A549 (cell line): ENCODE results near the gene CCDC187.

Experiments
- CEBPB ChIP-seq, 2 experiments: fragments of >200 bp in 1 of 2; sonication (Bioruptor Twin) in 1 of 2; formaldehyde crosslinking in 1 of 2; IDR thresholded peaks; 2 replicates each; pipeline ENCODE4 v1.6.1; 2012 to 2016
- CHD2 ChIP-seq: fragments of 150-350 bp; IDR thresholded peaks from 2 replicates; pipeline ENCODE4 v1.6.1; 2014; ENCODE audit warnings: low read length; ENCODE audit not compliant: partially characterized antibody
- CHD4 ChIP-seq: fragments of 200-600 bp; sonication (generic); IDR thresholded peaks from 2 replicates; pipeline ENCODE4 v1.6.1; 2016; ENCODE audit warnings: antibody characterized with exemption, mild to moderate bottlenecking, borderline replicate concordance
- CTCF ChIP-seq: fragments of >200 bp; sonication (Bioruptor Twin); formaldehyde crosslinking; IDR thresholded peaks from 3 replicates; pipeline ENCODE4 v1.5.1; 2016
- EHF ChIP-seq: fragments of 250-450 bp; sonication (Bioruptor Pico); IDR thresholded peaks from 2 replicates; pipeline ENCODE4 v1.5.0; 2020; ENCODE audit warnings: mild to moderate bottlenecking
- ELK1 ChIP-seq: fragments of 150-350 bp; IDR thresholded peaks from 2 replicates; pipeline ENCODE4 v1.6.1; 2014; ENCODE audit warnings: low read depth, mild to moderate bottlenecking, low read length
- EP300 ChIP-seq, 2 experiments: fragments of >200 bp; sonication (Bioruptor Twin); formaldehyde crosslinking; IDR thresholded peaks; 2 replicates in 1 of 2; 3 replicates in 1 of 2; pipeline ENCODE4 v1.6.1; 2016 to 2017
- MAFK ChIP-seq: fragments of 450-650 bp; IDR thresholded peaks from 2 replicates; pipeline ENCODE4 v1.6.1; 2014; ENCODE audit not compliant: partially characterized antibody
- NFE2L2 ChIP-seq: fragments of 150-350 bp; conservative IDR thresholded peaks from 2 replicates; pipeline ENCODE4 v1.6.1; 2014; ENCODE audit warnings: low read length
- NPAS2 ChIP-seq: fragments of 250-450 bp; sonication (Bioruptor Pico); IDR thresholded peaks from 2 replicates; pipeline ENCODE4 v1.8.0; 2022; ENCODE audit warnings: mild to moderate bottlenecking, moderate library complexity, borderline replicate concordance
- POLR2A ChIP-seq: IDR thresholded peaks from 2 replicates; pipeline ENCODE4 v1.6.1; 2012; ENCODE audit warnings: mild to moderate bottlenecking, low read length
- RAD21 ChIP-seq, 2 experiments: fragments of >200 bp in 1 of 2; sonication (Bioruptor Twin) in 1 of 2; formaldehyde crosslinking in 1 of 2; IDR thresholded peaks in 1 of 2; conservative IDR thresholded peaks in 1 of 2; 2 replicates in 1 of 2; 3 replicates in 1 of 2; pipeline ENCODE4 v1.6.1; 2012 to 2018; ENCODE audit warnings: inconsistent platforms in 1 of 2
- RCOR1 ChIP-seq: fragments of 150-350 bp; IDR thresholded peaks from 2 replicates; pipeline ENCODE4 v1.6.1; 2014; ENCODE audit warnings: antibody characterized with exemption, low read length, low read depth
- REST ChIP-seq: fragments of 200-600 bp; sonication (generic); IDR thresholded peaks from 2 replicates; pipeline ENCODE4 v1.6.1; 2016; ENCODE audit warnings: antibody characterized with exemption, mild to moderate bottlenecking, moderate library complexity

GRCh38 chr9:136336881-136337280, 33.0 kb upstream of the CCDC187 start:
- no peak for TF ChIP-seq RAD21 (conservative IDR thresholded peaks at IDR 0.05 in 1 of 2, IDR thresholded peaks at IDR 0.05 in 1 of 2)
- no peak for TF ChIP-seq EP300 (IDR thresholded peaks at IDR 0.05)
- TF ChIP-seq POLR2A = no peak
- TF ChIP-seq CTCF = no peak
- TF ChIP-seq CHD2 = no peak
- TF ChIP-seq NFE2L2 = no peak
- no peak for TF ChIP-seq CEBPB (IDR thresholded peaks at IDR 0.05)
- TF ChIP-seq RCOR1 = no peak
- no peak for TF ChIP-seq CHD4
- TF ChIP-seq NPAS2 = no peak
- TF ChIP-seq EHF = no peak
- no peak for TF ChIP-seq REST
- TF ChIP-seq ELK1 = no peak
- TF ChIP-seq MAFK = no peak
